Adrenal gland (tissue), 12 donors: ENCODE measurements around the gene SLC25A22. TPM values are rescaled to one million over a fixed set of nuclear protein-coding genes. Genes with fewer than 3 reads are reported as not detected.

ENCODE experiments used
- DNase-seq, 7 donors: peaks; one replicate each; pipeline ENCODE4 v3.0.0-alpha.2; 2019 to 2020
- H3K27ac ChIP-seq, 5 donors: fragments of 200-600 bp; sonication (generic) in 4 of 5; 1 replicate in 3 of 5; 2 replicates in 2 of 5; pipeline versions ENCODE4 v1.5.1 to v1.8.0; 2016 to 2020; ENCODE audit warnings: mild to moderate bottlenecking in 1 of 5
- H3K27me3 ChIP-seq: fragments of 200-600 bp; 2 replicates; pipeline ENCODE4 v1.8.0; 2021
- H3K36me3 ChIP-seq, 2 donors: fragments of 200-600 bp; replicated peaks in 1 of 2; 1 replicate in 1 of 2; 2 replicates in 1 of 2; pipeline versions ENCODE4 v1.5.1 to v1.8.0; 2018 to 2022
- H3K4me1 ChIP-seq, 2 donors: fragments of 200-600 bp; replicated peaks in 1 of 2; 1 replicate in 1 of 2; 2 replicates in 1 of 2; pipeline versions ENCODE4 v1.5.1 to v1.8.0; 2018 to 2021
- H3K4me3 ChIP-seq, 4 donors: fragments of 200-600 bp; sonication (generic) in 3 of 4; one replicate each; pipeline ENCODE4 v1.5.1; 2016 to 2018
- H3K9me3 ChIP-seq, 3 donors: fragments of 200-600 bp; sonication (generic) in 1 of 3; replicated peaks in 1 of 3; 1 replicate in 2 of 3; 2 replicates in 1 of 3; pipeline versions ENCODE4 v1.5.1 to v1.8.0; 2016 to 2021
- POLR2A ChIP-seq, 2 donors: fragments of 450-650 bp; IDR thresholded peaks; one replicate each; pipeline ENCODE4 v1.6.1; 2017; ENCODE audit warnings: antibody characterized with exemption in 2 of 2, mild to moderate bottlenecking in 2 of 2, moderate library complexity in 1 of 2
- WGBS, 4 donors: extraction: QIAGEN DNeasy Blood & Tissue Kit in 2 of 4; methylation state at CpG; one replicate each; pipeline versions ENCODE4 v1.1.5 to v1.1.7; 2013 to 2017; 5-methylcytosine and 5-hydroxymethylcytosine counted together
- intact Hi-C, 2 donors: fragments of 100-400 bp; cut with DNase I; formaldehyde crosslinking; loops; one replicate each; pipeline versions ENCODE4 v1.14.1 to v1.15.0; 2022 to 2023
- polyA plus RNA-seq, 3 donors: library from polyadenylated mRNA; stranded (reverse); fragments of 200-250 nt in 2 of 3; fragments of 350-450 nt in 1 of 3; fragmentation: Illumina TruSeq in 1 of 3; extraction: RNeasy Lipid Tissue Mini Kit (QIAGEN cat#74804) in 1 of 3; gene quantifications; one replicate each; pipeline ENCODE4 v1.2.3, GENCODE V29; 2013 to 2014
- total RNA-seq, 9 donors: library from RNA; depleted of rRNA in 4 of 9; stranded (reverse); fragments of >200 nt in 4 of 9; fragments of 120-200 nt in 1 of 9; fragmentation: NEBNext Ultra II Directional in 1 of 9; extraction: Animal tissue kit (Norgen Biotek cat#: 25700) in 1 of 9; gene quantifications; one replicate each; pipeline versions ENCODE4 v1.1.0 to v1.2.4, GENCODE V29; 2013 to 2023
- TF ChIP-seq, protein P1 (sequence below), 6 experiments: fragments of 450-650 bp in 4 of 6; fragments of 200-600 bp in 2 of 6; sonication (generic) in 1 of 6; IDR thresholded peaks; 1 replicate in 5 of 6; 2 replicates in 1 of 6; pipeline versions ENCODE4 v1.5.1 to v1.8.0; 2016 to 2021; ENCODE audit warnings: antibody characterized with exemption in 6 of 6, mild to moderate bottlenecking in 2 of 6, moderate library complexity in 1 of 6
- donor health status: healthy with polysubstance abuse.
- donor health status: Bipolar disorder and iron deficiency.
- donor health status: DM: yes; HTN: yes; CAD: no.
- donor health status: DM: no; HTN: no; CAD: no.
- donor health status: DM: no; HTN: no; CAD: no.
- donor health status: DM: yes; HTN: yes; CAD: no.

Gene SLC25A22
- total and polyA plus RNA-seq, 12 donors = 7.7 to 41.3 (median 15.3) TPM

DNA sequence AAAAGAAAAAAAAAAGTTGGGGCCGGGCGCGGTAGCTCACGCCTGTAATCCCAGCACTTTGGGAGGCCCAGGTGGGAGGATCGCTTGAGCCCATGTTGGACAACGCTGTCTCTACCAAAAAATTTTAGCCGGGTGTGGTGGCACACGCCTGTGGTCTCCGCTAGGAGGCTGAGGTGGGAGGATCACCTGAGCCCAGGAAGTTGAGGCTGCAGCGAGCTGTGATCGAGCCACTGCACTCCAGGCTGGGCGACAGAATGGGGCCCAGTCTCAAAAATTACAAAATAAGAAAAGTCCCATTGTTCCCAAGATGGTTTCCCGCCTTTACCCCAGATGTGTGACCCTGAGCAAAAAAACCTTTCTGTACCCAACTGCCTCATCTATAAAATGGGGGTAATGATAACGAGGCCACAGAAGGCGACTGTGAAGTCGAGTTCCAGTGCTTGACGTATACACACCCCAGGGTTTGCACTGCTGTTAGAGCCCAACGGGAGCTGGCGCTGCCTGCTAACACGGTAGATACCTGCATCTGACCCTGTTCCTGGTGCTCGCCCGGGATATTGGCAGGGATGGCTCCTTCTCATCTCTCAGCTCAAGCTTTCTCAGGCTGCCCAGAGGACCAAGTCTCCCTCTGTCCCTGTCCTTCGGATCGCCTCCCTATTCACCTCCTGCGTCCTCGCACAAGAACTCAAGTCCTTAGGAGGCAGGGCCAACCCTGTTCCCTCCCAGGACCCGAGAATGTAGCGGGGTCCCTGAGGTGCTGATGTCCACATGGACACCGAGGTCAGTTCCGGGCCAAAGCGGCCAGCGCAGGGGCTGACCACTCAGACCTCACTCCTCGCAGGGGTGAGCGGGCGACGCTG is 10.6 kb upstream of the SLC25A22 start:
- TF ChIP-seq POLR2A (IDR thresholded peaks at IDR 0.05) = no peak
- Histone ChIP-seq H3K27ac (peak overlapping the region; percentile 95 to 98 (median 97)), H3K4me1 (peaks cover 27 to 40% of the 10 kb centered on the region in 2 donors), H3K27me3 (no peaks in the 10 kb centered on the region), H3K9me3 (no peaks in the 10 kb centered on the region), H3K4me3 (peak overlapping the region; percentile 62 to 96 (median 75)), H3K36me3 (peaks cover 0 to 24% of the 10 kb centered on the region in 2 donors)
- WGBS, 4 donors = 31 to 43% (median 37%) methylated on average over 25 to 36 of the region's 36 CpGs
- intact Hi-C loops = no loop called here
- peak in 3 of 7 donors; percentile 88 to 92 (median 91) for DNase-seq

DNA sequence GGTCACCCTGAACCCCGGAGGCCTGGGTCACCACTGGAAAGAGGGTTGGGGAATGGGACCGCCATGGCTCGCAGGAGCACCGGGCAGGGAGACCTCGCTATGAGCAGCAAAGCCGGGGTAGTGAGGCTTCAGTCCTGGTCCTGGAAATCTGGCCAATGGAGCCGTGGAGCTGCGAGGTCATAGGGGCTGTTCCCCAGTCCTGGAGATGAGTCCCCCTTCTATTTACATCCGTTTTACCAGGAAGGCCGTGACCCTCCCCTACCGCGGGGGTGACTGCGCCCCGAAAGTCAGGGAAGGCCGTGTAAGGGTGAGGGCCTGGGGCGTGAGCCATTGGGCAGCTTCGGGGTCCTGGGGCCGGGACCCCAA is 6.5 kb upstream of the SLC25A22 start:
- DNase-seq = no peak
- Histone ChIP-seq H3K36me3 (peaks cover 0 to 35% of the 10 kb centered on the region in 2 donors), H3K4me1 (peaks cover 15 to 21% of the 10 kb centered on the region in 2 donors), H3K4me3 (peak overlapping the region in 2 of 4 donors; percentile 56 to 59), H3K27me3 (no peaks in the 10 kb centered on the region), H3K27ac (peak overlapping the region in 2 of 5 donors; percentile 85 to 93), H3K9me3 (no peaks in the 10 kb centered on the region)
- intact Hi-C loops = no loop called here
- TF ChIP-seq, protein P1, sequence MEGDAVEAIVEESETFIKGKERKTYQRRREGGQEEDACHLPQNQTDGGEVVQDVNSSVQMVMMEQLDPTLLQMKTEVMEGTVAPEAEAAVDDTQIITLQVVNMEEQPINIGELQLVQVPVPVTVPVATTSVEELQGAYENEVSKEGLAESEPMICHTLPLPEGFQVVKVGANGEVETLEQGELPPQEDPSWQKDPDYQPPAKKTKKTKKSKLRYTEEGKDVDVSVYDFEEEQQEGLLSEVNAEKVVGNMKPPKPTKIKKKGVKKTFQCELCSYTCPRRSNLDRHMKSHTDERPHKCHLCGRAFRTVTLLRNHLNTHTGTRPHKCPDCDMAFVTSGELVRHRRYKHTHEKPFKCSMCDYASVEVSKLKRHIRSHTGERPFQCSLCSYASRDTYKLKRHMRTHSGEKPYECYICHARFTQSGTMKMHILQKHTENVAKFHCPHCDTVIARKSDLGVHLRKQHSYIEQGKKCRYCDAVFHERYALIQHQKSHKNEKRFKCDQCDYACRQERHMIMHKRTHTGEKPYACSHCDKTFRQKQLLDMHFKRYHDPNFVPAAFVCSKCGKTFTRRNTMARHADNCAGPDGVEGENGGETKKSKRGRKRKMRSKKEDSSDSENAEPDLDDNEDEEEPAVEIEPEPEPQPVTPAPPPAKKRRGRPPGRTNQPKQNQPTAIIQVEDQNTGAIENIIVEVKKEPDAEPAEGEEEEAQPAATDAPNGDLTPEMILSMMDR (IDR thresholded peaks at IDR 0.05) = no peak
- no peak for TF ChIP-seq POLR2A (IDR thresholded peaks at IDR 0.05)
- 4 to 15% (median 10%) methylated on average over 4 to 18 of the region's 18 CpGs for WGBS, 4 donors

DNA sequence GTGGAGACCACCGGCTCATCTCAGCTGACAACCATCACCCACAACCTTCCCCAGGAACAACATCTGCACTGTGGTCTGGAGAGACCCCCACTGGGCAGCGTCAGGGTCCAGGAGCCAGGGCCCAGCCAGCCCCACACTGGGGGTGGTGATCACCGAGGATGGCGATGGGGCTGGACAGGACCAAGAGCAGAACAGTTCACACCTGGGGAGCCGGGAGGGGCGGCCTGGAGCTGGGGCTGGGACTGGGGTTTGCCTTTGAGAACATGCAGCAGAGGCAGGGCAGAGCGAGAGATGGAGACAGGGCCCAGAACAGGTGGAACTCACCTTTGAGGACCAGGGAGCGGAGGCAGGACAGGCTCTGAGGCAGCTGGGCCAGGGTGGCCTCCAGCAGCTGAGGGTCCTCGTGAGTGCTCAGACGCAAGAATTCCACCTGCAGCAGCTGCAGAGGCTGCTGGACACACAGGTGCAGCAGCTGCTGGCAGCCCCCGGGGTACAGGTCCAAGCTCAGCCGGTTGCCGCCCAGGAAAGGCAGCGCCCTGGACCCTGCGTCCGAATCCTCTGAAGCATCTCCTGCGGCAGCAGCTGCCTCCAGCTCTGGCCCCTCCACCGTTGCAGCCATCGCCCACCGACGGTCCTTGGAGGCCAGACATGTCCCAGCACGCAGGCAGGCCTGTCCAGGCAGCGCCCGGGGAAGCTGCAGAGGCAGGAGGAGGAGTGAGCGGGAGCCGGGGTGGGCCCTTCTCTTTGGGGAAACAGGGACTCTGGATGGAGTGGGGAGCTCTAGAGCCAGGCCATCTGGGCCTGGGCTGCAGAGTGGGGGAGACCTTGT is 5.9 kb upstream of the SLC25A22 start:
- TF ChIP-seq POLR2A (IDR thresholded peaks at IDR 0.05) = no peak
- TF ChIP-seq, protein P1 (IDR thresholded peaks at IDR 0.05) = no peak
- Histone ChIP-seq H3K27me3 (no peaks in the 10 kb centered on the region), H3K36me3 (peaks cover 0 to 41% of the 10 kb centered on the region in 2 donors), H3K4me1 (peaks cover 15 to 21% of the 10 kb centered on the region in 2 donors), H3K9me3 (no peaks in the 10 kb centered on the region), H3K27ac (no peak overlapping the region), H3K4me3 (peak overlapping the region in 1 of 4 donors; percentile 59)
- intact Hi-C loops = no loop called here
- WGBS, 4 donors = 58 to 72% (median 60%) methylated on average over 8 to 26 of the region's 26 CpGs
- peak in 1 of 7 donors; percentile 35 for DNase-seq

DNA sequence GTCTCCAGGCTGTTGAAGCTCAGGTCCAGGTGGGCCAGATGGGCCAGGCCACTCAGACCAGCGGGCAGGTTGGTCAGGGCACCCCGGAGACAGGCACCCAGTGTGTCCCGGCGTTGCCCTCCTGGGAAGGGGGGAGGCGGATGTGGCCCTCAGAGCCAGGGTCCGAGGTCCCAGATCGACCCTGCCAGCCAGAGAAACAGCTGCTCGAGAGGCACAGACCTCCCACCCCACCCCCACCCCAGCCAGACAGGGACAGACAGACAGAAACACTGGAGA is 5.3 kb upstream of the SLC25A22 start:
- intact Hi-C loops = no loop called here
- 56 to 95% (median 91%) methylated on average over 3 to 8 of the region's 8 CpGs; no CpG with 5 or more reads in 1 of the 4 donors for WGBS, 4 donors
- no peaks in the 10 kb centered on the region for H3K27me3 ChIP-seq
- DNase-seq = no peak
- no peak overlapping the region for H3K4me3 ChIP-seq
- no peak overlapping the region for H3K27ac ChIP-seq
- H3K9me3 ChIP-seq = no peaks in the 10 kb centered on the region
- H3K36me3 ChIP-seq = peaks cover 0 to 42% of the 10 kb centered on the region in 2 donors
- H3K4me1 ChIP-seq = peaks cover 9 to 18% of the 10 kb centered on the region in 2 donors
- TF ChIP-seq POLR2A (IDR thresholded peaks at IDR 0.05) = no peak
- TF ChIP-seq, protein P1 (IDR thresholded peaks at IDR 0.05) = no peak
